HCT116 (cell line): ENCODE results near the gene SND1. TPM values are rescaled to one million over a fixed set of nuclear protein-coding genes. Genes with fewer than 3 reads are reported as not detected.
A peak's percentile ranks its signal among the peaks of the same experiment; 100 is the strongest.

ENCODE experiments used
- ATAC-seq: fragments of 200-7000 bp; cut with Tn5 transposase; 2 replicates; pipeline ENCODE4 v1.9.1; 2020; ENCODE audit warnings: mild to moderate bottlenecking, moderate library complexity
- BruUV-seq: library from RNA; stranded (reverse); fragments of 400-500 nt; replicated peaks from 2 replicates; lab custom pipeline; 2021; lab: Mats Ljungman, UMichigan
- CTCF ChIA-PET: fragments of 300-600 bp; sonication (Branson Sonifier 250); formaldehyde crosslinking; loops from one replicate; lab custom pipeline; 2021; ENCODE audit warnings: antibody characterized with exemption; lab: Charles Lee
- POLR2A ChIA-PET: fragments of 300-600, 350-600 bp; sonication (Branson Sonifier 250); formaldehyde crosslinking; loops from one replicate; lab custom pipeline; 2021; ENCODE audit warnings: antibody characterized with exemption; lab: Charles Lee
- RAD21 ChIA-PET, 2 experiments: fragments of 300-600 bp; sonication (Branson Sonifier 250); formaldehyde crosslinking; loops; one replicate each; lab custom pipeline; 2023; ENCODE audit warnings: low total read pairs in 2 of 2; ENCODE audit not compliant: uncharacterized antibody in 2 of 2, unreplicated experiment in 2 of 2, low non-redundant PET in 1 of 2; lab: Charles Lee
- DNase-seq: peaks from one replicate; pipeline ENCODE4 v3.0.0-alpha.2; 2010; ENCODE audit warnings: low read depth, low spot score
- H2AFZ ChIP-seq: fragments of 200-600 bp; shearing (Covaris generic), sonication (generic); 2 replicates; pipeline ENCODE4 v1.6.1; 2017; ENCODE audit warnings: low read depth, mixed run types, mixed read lengths, antibody characterized with exemption, low read length; ENCODE audit not compliant: poor library complexity, severe bottlenecking
- H3K27ac ChIP-seq: 2 replicates; pipeline ENCODE4 v1.5.1; 2012; ENCODE audit warnings: low read depth, low read length
- H3K27me3 ChIP-seq: fragments of 200-600 bp; sonication (generic); 2 replicates; pipeline ENCODE4 v1.6.1; 2016; ENCODE audit warnings: mixed run types, low read length, mixed read lengths; ENCODE audit not compliant: insufficient read depth
- H3K36me3 ChIP-seq, 2 experiments: fragments of 200-500 bp in 1 of 2; fragments of 200-600 bp in 1 of 2; sonication (Bioruptor generic) in 1 of 2; sonication (generic) in 1 of 2; 2 replicates each; pipeline versions ENCODE4 v1.5.1 to v1.6.1; 2014 to 2016; ENCODE audit warnings: low read length in 2 of 2, inconsistent platforms in 1 of 2, mixed read lengths in 1 of 2, mixed run types in 1 of 2; ENCODE audit not compliant: insufficient read depth in 2 of 2, control insufficient read depth in 1 of 2
- H3K4me1 ChIP-seq, 2 experiments: fragments of 200-600 bp in 1 of 2; sonication (generic) in 1 of 2; 2 replicates each; pipeline versions ENCODE4 v1.5.1 to v1.6.1; 2012 to 2017; ENCODE audit warnings: low read length in 2 of 2, inconsistent platforms in 1 of 2, mild to moderate bottlenecking in 1 of 2, mixed read lengths in 1 of 2, mixed run types in 1 of 2, moderate library complexity in 1 of 2; ENCODE audit not compliant: insufficient read depth in 2 of 2, control insufficient read depth in 1 of 2
- H3K4me2 ChIP-seq: fragments of 200-600 bp; sonication (generic); 2 replicates; pipeline ENCODE4 v1.6.1; 2017; ENCODE audit warnings: mixed run types, low read length, mixed read lengths
- H3K4me3 ChIP-seq, 2 experiments: fragments of 200-600 bp in 1 of 2; sonication (generic) in 1 of 2; replicated peaks in 1 of 2; 2 replicates each; pipeline ENCODE4 v1.5.1; 2011 to 2016; ENCODE audit warnings: low read length in 2 of 2, control low read depth in 1 of 2, low read depth in 1 of 2, mild to moderate bottlenecking in 1 of 2, mixed read lengths in 1 of 2, mixed run types in 1 of 2
- H3K79me2 ChIP-seq: fragments of 200-600 bp; sonication (generic); 2 replicates; pipeline ENCODE4 v1.6.1; 2017; ENCODE audit warnings: mild to moderate bottlenecking, mixed run types, low read length, moderate library complexity, mixed read lengths; ENCODE audit not compliant: insufficient read depth
- H3K9ac ChIP-seq: fragments of 200-600 bp; sonication (generic); 2 replicates; pipeline ENCODE4 v1.6.1; 2016; ENCODE audit warnings: low read length, mixed read lengths
- H3K9me2 ChIP-seq: fragments of 200-600 bp; sonication (generic), shearing (Covaris generic); 2 replicates; pipeline ENCODE4 v1.6.1; 2017; ENCODE audit warnings: mixed run types, mild to moderate bottlenecking, moderate library complexity; ENCODE audit not compliant: insufficient read depth
- H3K9me3 ChIP-seq, 2 experiments: fragments of 200-500 bp in 1 of 2; fragments of 200-600 bp in 1 of 2; sonication (Bioruptor generic) in 1 of 2; sonication (generic) in 1 of 2; 2 replicates each; pipeline ENCODE4 v1.6.1; 2014 to 2017; ENCODE audit warnings: low read length in 2 of 2, mixed read lengths in 2 of 2, inconsistent platforms in 1 of 2, low read depth in 1 of 2, mild to moderate bottlenecking in 1 of 2, mixed run types in 1 of 2, moderate library complexity in 1 of 2; ENCODE audit not compliant: control insufficient read depth in 1 of 2, insufficient read depth in 1 of 2
- H4K20me1 ChIP-seq: fragments of 200-600 bp; sonication (generic), shearing (Covaris generic); 2 replicates; pipeline ENCODE4 v1.6.1; 2017; ENCODE audit warnings: mixed run types, mild to moderate bottlenecking, moderate library complexity; ENCODE audit not compliant: insufficient read depth
- CTCF ChIP-seq, 3 experiments: fragments of 200-600 bp in 1 of 3; sonication (generic) in 1 of 3; IDR thresholded peaks in 2 of 3; conservative IDR thresholded peaks in 1 of 3; 2 replicates each; pipeline ENCODE4 v1.5.1; 2012 to 2017; ENCODE audit warnings: low read depth in 2 of 3, low read length in 2 of 3, antibody characterized with exemption in 1 of 3, borderline replicate concordance in 1 of 3, control low read depth in 1 of 3, mild to moderate bottlenecking in 1 of 3, mixed read lengths in 1 of 3, mixed run types in 1 of 3, moderate library complexity in 1 of 3; ENCODE audit not compliant: insufficient read depth in 1 of 3
- POLR2A ChIP-seq: IDR thresholded peaks from 2 replicates; pipeline ENCODE4 v1.7.0; 2011; ENCODE audit warnings: borderline replicate concordance; ENCODE audit not compliant: insufficient read depth, insufficient read length; ENCODE audit errors: extremely low read depth
- RAD21 ChIP-seq: IDR thresholded peaks from 2 replicates; pipeline ENCODE4 v1.6.1; 2012; ENCODE audit warnings: low read depth, mild to moderate bottlenecking
- SP1 ChIP-seq: IDR thresholded peaks from 2 replicates; pipeline ENCODE4 v1.6.1; 2012; ENCODE audit warnings: low read depth
- ZNF274 ChIP-seq: fragments of 200-500 bp; sonication (Bioruptor generic); IDR thresholded peaks from 2 replicates; pipeline ENCODE4 v1.6.1; 2014; ENCODE audit warnings: mild to moderate bottlenecking, low read depth, low read length, inconsistent platforms
- intact Hi-C: fragments of 100-400 bp; cut with micrococcal nuclease; formaldehyde crosslinking; loops from 2 replicates; pipeline ENCODE4 v1.10.0; 2022
- total RNA-seq: library from RNA; stranded (reverse); gene quantifications from one replicate; pipeline ENCODE4 v1.2.1, GENCODE V29; 2021; ENCODE audit not compliant: unreplicated experiment

SND1 gene
- total RNA-seq, 1 experiment from 2014 or later, result 169 TPM

DNA sequence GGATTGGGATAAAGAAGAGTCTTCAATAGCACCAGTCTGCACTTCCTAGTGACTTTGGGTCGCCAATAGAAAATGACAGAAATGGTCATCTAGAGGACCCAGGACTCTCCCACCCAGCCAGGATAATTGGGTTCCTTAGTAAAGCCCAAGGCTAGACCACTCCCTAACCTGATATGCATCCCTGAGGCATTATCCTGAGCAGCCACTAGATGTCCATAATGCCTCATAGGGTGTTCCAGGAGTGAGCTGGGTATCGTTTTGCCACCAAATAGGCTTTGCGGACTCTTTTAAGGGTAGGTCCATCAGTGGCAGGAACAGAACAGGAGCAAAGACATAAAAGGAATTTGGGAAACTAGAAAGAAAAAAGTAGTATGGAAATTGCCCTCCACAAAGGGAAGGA, 383.7 kb downstream of the SND1 start:
- no peaks in the 10 kb centered on the region for H3K9me3 ChIP-seq
- H3K79me2 ChIP-seq, result peaks cover 4% of the 10 kb centered on the region; the same call in 1 of the 2 replicates
- no peak overlapping the region for H3K27ac ChIP-seq
- ChIA-PET POLR2A (no interaction called here), CTCF (interaction anchor here (1.1 to 2.2 kb wide), 2 partner anchors 16 to 173 kb away, joined by 3 to 10 read pairs; no protein-coding TSS in a partner anchor), RAD21 (interaction anchor here in 1 of 2 experiments (1.2 kb wide), 1 partner anchor 174 kb away, joined by 4 read pairs; no protein-coding TSS in a partner anchor)
- TF ChIP-seq POLR2A (no peak), CTCF (IDR thresholded peaks at IDR 0.05 in 2 of 3, conservative IDR thresholded peaks at IDR 0.05 in 1 of 3; ENCODE audit: borderline replicate concordance in 1 of 3, insufficient read depth in 1 of 3, low read depth in 2 of 3, low read length in 2 of 3) (peak; percentile 35 to 55 (median 47); a peak in 5 of 6 replicates), RAD21 (peak; percentile 45; the same call in 1 of the 2 replicates)
- H3K4me3 ChIP-seq, result no peak overlapping the region
- no peak overlapping the region for H3K4me2 ChIP-seq
- no peaks in the 10 kb centered on the region for H3K9me2 ChIP-seq
- ATAC-seq (peak; percentile 81), DNase-seq (no peak)
- H3K27me3 ChIP-seq, result no peaks in the 10 kb centered on the region
- H3K9ac ChIP-seq, result no peak overlapping the region
- H4K20me1 ChIP-seq, result no peaks in the 10 kb centered on the region
- no TSS peak for BruUV-seq
- H3K4me1 ChIP-seq, result peaks cover 2 to 15% of the 10 kb centered on the region in 2 experiments; a peak in 3 of 4 replicates
- no peaks in the 10 kb centered on the region for H3K36me3 ChIP-seq
- intact Hi-C loops, result loop anchor here (1.0 kb wide), 1 partner anchor 174 kb away; no protein-coding TSS in a partner anchor
- no peak overlapping the region for H2AFZ ChIP-seq

GRCh38 chr7:128036226-128036940, 384.4 kb downstream of the SND1 start:
- no peak overlapping the region for H3K9ac ChIP-seq
- intact Hi-C loops, result no loop called here

More at GRCh38 chr7:128036226-128036940, 384.4 kb downstream of the SND1 start:
- H3K4me3 ChIP-seq, result no peak overlapping the region
- H3K9me3 ChIP-seq, result no peaks in the 10 kb centered on the region
- H4K20me1 ChIP-seq, result no peaks in the 10 kb centered on the region
- no peaks in the 10 kb centered on the region for H3K9me2 ChIP-seq
- H3K4me2 ChIP-seq, result no peak overlapping the region
- ATAC-seq, result no peak
- TF ChIP-seq SP1 (no peak), ZNF274 (no peak)
- no TSS peak for BruUV-seq
- no peak for DNase-seq
- H3K27me3 ChIP-seq, result no peaks in the 10 kb centered on the region
- H3K27ac ChIP-seq, result no peak overlapping the region
- H3K4me1 ChIP-seq, result peaks cover 5 to 21% of the 10 kb centered on the region in 2 experiments; a peak in 3 of 4 replicates
- POLR2A ChIA-PET, result no interaction called here
- no peaks in the 10 kb centered on the region for H3K36me3 ChIP-seq
- H3K79me2 ChIP-seq, result peaks cover 4% of the 10 kb centered on the region; the same call in 1 of the 2 replicates
- RAD21 ChIA-PET, result interaction anchor here in 1 of 2 experiments (1.2 kb wide), 1 partner anchor 173 kb away, joined by 4 read pairs; no protein-coding TSS in a partner anchor
- no peak overlapping the region for H2AFZ ChIP-seq
- CTCF ChIA-PET, result interaction anchor here (1.1 to 2.2 kb wide), 2 partner anchors 16 to 173 kb away, joined by 3 to 10 read pairs; no protein-coding TSS in a partner anchor
